Stomach (tissue), 9 donors: ENCODE results near the gene BPHL. TPM values are rescaled to one million over a fixed set of nuclear protein-coding genes. Genes with fewer than 3 reads are reported as not detected.
"Not testable (repeated sequence)": the region's sequence is repeated elsewhere in the genome, so short reads cannot be mapped to it uniquely, and the experiment has no call there.

Source experiments
- DNase-seq, 2 donors: peaks; one replicate each; pipeline versions ENCODE4 v3.0.0 to v3.0.0-alpha.2; 2013 to 2019
- H3K27ac ChIP-seq, 5 donors: fragments of 200-600 bp in 4 of 5; sonication (generic) in 4 of 5; one replicate each; pipeline ENCODE4 v1.5.1; 2013 to 2019; ENCODE audit warnings: mild to moderate bottlenecking in 1 of 5, moderate library complexity in 1 of 5
- H3K27me3 ChIP-seq, 3 donors: fragments of 200-600 bp; sonication (generic); one replicate each; pipeline ENCODE4 v1.5.1; 2017 to 2019; ENCODE audit warnings: mixed run types in 1 of 3
- H3K36me3 ChIP-seq, 4 donors: fragments of 200-600 bp; sonication (generic); 1 replicate in 3 of 4; 2 replicates in 1 of 4; pipeline ENCODE4 v1.5.1; 2016 to 2019
- H3K4me1 ChIP-seq, 4 donors: fragments of 200-600 bp; sonication (generic); one replicate each; pipeline ENCODE4 v1.5.1; 2016 to 2019
- H3K4me3 ChIP-seq, 4 donors: fragments of 200-600 bp; sonication (generic) in 3 of 4; one replicate each; pipeline ENCODE4 v1.5.1; 2016 to 2019; ENCODE audit warnings: mild to moderate bottlenecking in 1 of 4
- H3K9me3 ChIP-seq, 4 donors: fragments of 200-600 bp; sonication (generic); one replicate each; pipeline ENCODE4 v1.5.1; 2016 to 2019
- CTCF ChIP-seq, 7 experiments: fragments of 450-650 bp in 4 of 7; fragments of 200-600 bp in 3 of 7; sonication (generic) in 3 of 7; IDR thresholded peaks; one replicate each; pipeline ENCODE4 v1.5.1; 2016 to 2019; ENCODE audit warnings: antibody characterized with exemption in 7 of 7, control low read depth in 2 of 7, mild to moderate bottlenecking in 1 of 7
- EP300 ChIP-seq: sonication (generic); formaldehyde crosslinking; IDR thresholded peaks from one replicate; pipeline ENCODE4 v1.6.1; 2017; ENCODE audit warnings: antibody characterized with exemption
- POLR2A ChIP-seq, 4 donors: fragments of 450-650 bp; IDR thresholded peaks; one replicate each; pipeline ENCODE4 v1.6.1; 2016; ENCODE audit warnings: antibody characterized with exemption in 4 of 4, control low read depth in 2 of 4, mild to moderate bottlenecking in 1 of 4, moderate library complexity in 1 of 4
- POLR2AphosphoS5 ChIP-seq, 3 donors: sonication (generic); formaldehyde crosslinking; IDR thresholded peaks; one replicate each; pipeline ENCODE4 v1.6.1; 2016; ENCODE audit warnings: antibody characterized with exemption in 3 of 3
- WGBS, 5 donors: extraction: QIAGEN DNeasy Blood & Tissue Kit in 3 of 5; methylation state at CpG; one replicate each; pipeline versions ENCODE4 v1.1.5 to v1.1.7; 2013 to 2018; 5-methylcytosine and 5-hydroxymethylcytosine counted together
- intact Hi-C: fragments of 100-400 bp; cut with DNase I; formaldehyde crosslinking; loops from one replicate; pipeline ENCODE4 v1.15.1; 2023; ENCODE audit warnings: low total_unique reads
- polyA plus RNA-seq, 3 donors: library from polyadenylated mRNA; stranded (reverse); fragments of 200-250 nt; gene quantifications; one replicate each; pipeline ENCODE4 v1.2.3, GENCODE V29; 2013
- total RNA-seq, 5 donors: library from RNA; depleted of rRNA; stranded (reverse); fragments of >200 nt; gene quantifications; one replicate each; pipeline versions ENCODE4 v1.1.0 to v1.2.3, GENCODE V29; 2014 to 2016
- donor health status: healthy with polysubstance abuse.
- donor health status: Bipolar disorder and iron deficiency.
- donor health status: healthy.

The BPHL gene
- total and polyA plus RNA-seq, 8 donors, result 9.3 to 104 (median 13.1) TPM

GRCh38 chr6:3181105-3181504, 62.6 kb downstream of the BPHL start:
- Histone ChIP-seq H3K4me3 (no peak overlapping the region), H3K4me1 (peaks cover 0 to 4% (median 0%) of the 10 kb centered on the region in 4 donors), H3K27ac (no peak overlapping the region), H3K9me3 (no peaks in the 10 kb centered on the region), H3K27me3 (peaks cover 0 to 10% (median 0%) of the 10 kb centered on the region in 3 donors), H3K36me3 (no peaks in the 10 kb centered on the region)
- TF ChIP-seq POLR2AphosphoS5 (IDR thresholded peaks at IDR 0.05), result no peak
- TF ChIP-seq EP300, result no peak
- TF ChIP-seq CTCF (IDR thresholded peaks at IDR 0.05), result no peak
- no peak for TF ChIP-seq POLR2A (IDR thresholded peaks at IDR 0.05)
- 81 to 83% (median 83%) methylated on average over 2 of the region's 2 CpGs for WGBS, 5 donors
- intact Hi-C loops, result no loop called here
- no peak for DNase-seq

- WGBS, 5 donors, result 67 to 79% (median 74%) methylated on average over 4 of the region's 4 CpGs
- intact Hi-C loops, result no loop called here
- Histone ChIP-seq H3K4me3 (no peak overlapping the region), H3K9me3 (no peaks in the 10 kb centered on the region), H3K27me3 (peaks cover 0 to 10% (median 0%) of the 10 kb centered on the region in 3 donors), H3K27ac (no peak overlapping the region), H3K4me1 (peaks cover 0 to 4% (median 0%) of the 10 kb centered on the region in 4 donors), H3K36me3 (no peaks in the 10 kb centered on the region)
- DNase-seq, result no peak
- no peak for TF ChIP-seq EP300
- TF ChIP-seq POLR2AphosphoS5 (IDR thresholded peaks at IDR 0.05), result no peak
- TF ChIP-seq CTCF (IDR thresholded peaks at IDR 0.05), result no peak
- no peak for TF ChIP-seq POLR2A (IDR thresholded peaks at IDR 0.05)
Observed at GRCh38 chr6:3183066-3183465, 64.6 kb downstream of the BPHL start.

- Histone ChIP-seq H3K4me3 (no peak overlapping the region), H3K27me3 (no peaks in the 10 kb centered on the region), H3K27ac (no peak overlapping the region), H3K9me3 (no peaks in the 10 kb centered on the region), H3K4me1 (no peaks in the 10 kb centered on the region), H3K36me3 (no peaks in the 10 kb centered on the region)
- 93 to 97% (median 93%) methylated on average over 3 of the region's 3 CpGs for WGBS, 5 donors
- no peak for DNase-seq
- intact Hi-C loops, result no loop called here
- TF ChIP-seq EP300 (no peak), CTCF (IDR thresholded peaks at IDR 0.05) (no peak), POLR2AphosphoS5 (IDR thresholded peaks at IDR 0.05) (no peak), POLR2A (IDR thresholded peaks at IDR 0.05) (no peak)
Observed at GRCh38 chr6:3186974-3187382, 68.5 kb downstream of the BPHL start.

- no peak for TF ChIP-seq POLR2AphosphoS5 (IDR thresholded peaks at IDR 0.05)
- TF ChIP-seq EP300, result no peak
- no peak for TF ChIP-seq POLR2A (IDR thresholded peaks at IDR 0.05)
- no peak for TF ChIP-seq CTCF (IDR thresholded peaks at IDR 0.05)
- Histone ChIP-seq H3K4me1 (no peaks in the 10 kb centered on the region), H3K4me3 (no peak overlapping the region), H3K36me3 (no peaks in the 10 kb centered on the region), H3K9me3 (no peaks in the 10 kb centered on the region), H3K27ac (no peak overlapping the region), H3K27me3 (no peaks in the 10 kb centered on the region)
- no peak for DNase-seq
- intact Hi-C loops, result no loop called here
- 86 to 88% (median 87%) methylated on average over 7 of the region's 7 CpGs for WGBS, 5 donors
Observed at GRCh38 chr6:3188262-3188661, 69.8 kb downstream of the BPHL start.

- WGBS, 5 donors, result 91 to 96% (median 93%) methylated on average over 10 of the region's 10 CpGs
Observed at GRCh38 chr6:3189192-3189591, 70.7 kb downstream of the BPHL start.

More at GRCh38 chr6:3189192-3189591, 70.7 kb downstream of the BPHL start:
- H3K4me3 ChIP-seq, H3K36me3 ChIP-seq, H3K9me3 ChIP-seq, intact Hi-C loops, H3K27ac ChIP-seq, DNase-seq, H3K4me1 ChIP-seq, H3K27me3 ChIP-seq: not testable (repeated sequence)
